IMR-90 (cell line): ENCODE data around the gene PRKCSH. TPM values are rescaled to one million over a fixed set of nuclear protein-coding genes. Genes with fewer than 3 reads are reported as not detected.

Source experiments
- ATAC-seq: fragments of 200-7000 bp; cut with Tn5 transposase; 2 replicates; pipeline ENCODE4 v1.9.1; 2020; ENCODE audit warnings: low read depth, mild to moderate bottlenecking, moderate library complexity
- BruUV-seq: library from RNA; stranded (reverse); fragments of 400-500 nt; replicated peaks from 2 replicates; lab custom pipeline; 2021; lab: Mats Ljungman, UMichigan
- CTCF ChIA-PET: fragments of 300-600 bp; formaldehyde crosslinking; extraction: SDS; loops from one replicate; lab custom pipeline; 2021; ENCODE audit warnings: antibody characterized with exemption; lab: Yijun Ruan, JAX
- POLR2A ChIA-PET: fragments of 300-600 bp; sonication (Branson Sonifier 250); formaldehyde crosslinking; loops from one replicate; lab custom pipeline; 2022; ENCODE audit warnings: antibody characterized with exemption; ENCODE audit not compliant: unreplicated experiment; lab: Charles Lee
- DNase-seq: peaks from one replicate; pipeline ENCODE4 v3.0.0; 2013
- H2AFZ ChIP-seq: replicated peaks from 2 replicates; pipeline ENCODE3; 2013; ENCODE audit warnings: low read length, mild to moderate bottlenecking; ENCODE audit not compliant: poor library complexity
- H2AK5ac ChIP-seq: 2 replicates; pipeline ENCODE4 v1.6.1; 2013; ENCODE audit warnings: low read depth, low read length, inconsistent platforms
- H2AK9ac ChIP-seq: replicated peaks from 2 replicates; pipeline ENCODE3; 2013; ENCODE audit warnings: mild to moderate bottlenecking, low read depth, low read length, moderate library complexity; ENCODE audit not compliant: poor library complexity
- H2BK120ac ChIP-seq: 2 replicates; pipeline ENCODE4 v1.6.1; 2013; ENCODE audit warnings: low read depth, low read length, inconsistent platforms
- H2BK15ac ChIP-seq: 3 replicates; pipeline ENCODE4 v1.6.1; 2013; ENCODE audit warnings: low read depth, low read length, inconsistent platforms
- H2BK20ac ChIP-seq: 2 replicates; pipeline ENCODE4 v1.6.1; 2013; ENCODE audit warnings: low read depth, mild to moderate bottlenecking, inconsistent platforms, low read length, moderate library complexity
- H2BK5ac ChIP-seq: 2 replicates; pipeline ENCODE4 v1.6.1; 2013; ENCODE audit warnings: mild to moderate bottlenecking, low read depth, low read length, inconsistent platforms; ENCODE audit not compliant: poor library complexity, severe bottlenecking
- H3K14ac ChIP-seq: replicated peaks from 2 replicates; pipeline ENCODE4 v1.6.1; 2013; ENCODE audit warnings: low read depth, low read length, inconsistent platforms
- H3K18ac ChIP-seq: 2 replicates; pipeline ENCODE4 v1.6.1; 2013; ENCODE audit warnings: low read depth, low read length, control low read depth
- H3K23ac ChIP-seq: 2 replicates; pipeline ENCODE4 v1.6.1; 2013; ENCODE audit warnings: low read depth, low read length, inconsistent platforms
- H3K27ac ChIP-seq: 2 replicates; pipeline ENCODE4 v1.5.1; 2013; ENCODE audit warnings: mild to moderate bottlenecking, control low read depth, low read length; ENCODE audit not compliant: insufficient read depth
- H3K27me3 ChIP-seq: 2 replicates; pipeline ENCODE4 v1.6.1; 2013; ENCODE audit warnings: low read length; ENCODE audit not compliant: control insufficient read depth, insufficient read depth
- H3K36me3 ChIP-seq: 2 replicates; pipeline ENCODE4 v1.6.1; 2013; ENCODE audit warnings: low read length, mixed read lengths; ENCODE audit not compliant: control insufficient read depth, insufficient read depth
- H3K4ac ChIP-seq: 2 replicates; pipeline ENCODE4 v1.6.1; 2013; ENCODE audit warnings: low read depth, low read length, inconsistent platforms
- H3K4me1 ChIP-seq: 2 replicates; pipeline ENCODE4 v1.6.1; 2013; ENCODE audit warnings: low read length, mixed read lengths; ENCODE audit not compliant: control insufficient read depth, insufficient read depth
- H3K4me2 ChIP-seq: 2 replicates; pipeline ENCODE4 v1.6.1; 2013; ENCODE audit warnings: low read depth, mild to moderate bottlenecking, control low read depth, low read length, moderate library complexity
- H3K4me3 ChIP-seq: 2 replicates; pipeline ENCODE4 v1.5.1; 2013; ENCODE audit warnings: low read depth, mild to moderate bottlenecking, control low read depth, low read length, moderate library complexity; ENCODE audit not compliant: insufficient read depth
- H3K56ac ChIP-seq: 2 replicates; pipeline ENCODE4 v1.6.1; 2013; ENCODE audit warnings: low read length, inconsistent platforms; ENCODE audit not compliant: insufficient read depth; ENCODE audit errors: extremely low read depth
- H3K79me1 ChIP-seq, 2 experiments: 2 replicates each; pipeline ENCODE4 v1.6.1; 2013; ENCODE audit warnings: low read length in 2 of 2, inconsistent platforms in 1 of 2, low read depth in 1 of 2
- H3K9ac ChIP-seq: 2 replicates; pipeline ENCODE4 v1.6.1; 2013; ENCODE audit warnings: low read depth, low read length, control low read depth
- H3K9me1 ChIP-seq: 2 replicates; pipeline ENCODE4 v1.6.1; 2013; ENCODE audit warnings: low read length, inconsistent platforms; ENCODE audit not compliant: insufficient read depth
- H3K9me3 ChIP-seq: 2 replicates; pipeline ENCODE4 v1.6.1; 2013; ENCODE audit warnings: low read length; ENCODE audit not compliant: control insufficient read depth, insufficient read depth
- H4K20me1 ChIP-seq: 2 replicates; pipeline ENCODE4 v1.6.1; 2013; ENCODE audit warnings: low read length, inconsistent platforms; ENCODE audit not compliant: insufficient read depth
- H4K5ac ChIP-seq: 2 replicates; pipeline ENCODE4 v1.6.1; 2013; ENCODE audit warnings: mild to moderate bottlenecking, low read depth, low read length, control low read depth
- H4K8ac ChIP-seq, 2 experiments: 2 replicates each; pipeline ENCODE4 v1.6.1; 2013; ENCODE audit warnings: low read depth in 2 of 2, low read length in 2 of 2, control low read depth in 1 of 2, inconsistent platforms in 1 of 2
- H4K91ac ChIP-seq: 2 replicates; pipeline ENCODE4 v1.6.1; 2013; ENCODE audit warnings: low read depth, low read length, inconsistent platforms; ENCODE audit not compliant: insufficient read depth
- BHLHE40 ChIP-seq: fragments of 150-350 bp; IDR thresholded peaks from 2 replicates; pipeline ENCODE4 v1.6.1; 2016; ENCODE audit warnings: mild to moderate bottlenecking, low read depth, low read length
- CEBPB ChIP-seq: IDR thresholded peaks from 2 replicates; pipeline ENCODE4 v1.6.1; 2012; ENCODE audit warnings: low read depth, low read length, improper control_type of control experiment
- CHD1 ChIP-seq: IDR thresholded peaks from 2 replicates; pipeline ENCODE4 v1.6.1; 2012; ENCODE audit warnings: low read depth, low read length, improper control_type of control experiment
- FOS ChIP-seq: fragments of 150-350 bp; IDR thresholded peaks from 2 replicates; pipeline ENCODE4 v1.6.1; 2016; ENCODE audit warnings: low read depth, low read length
- MAFK ChIP-seq: IDR thresholded peaks from 2 replicates; pipeline ENCODE4 v1.6.1; 2012; ENCODE audit warnings: low read depth, low read length, improper control_type of control experiment
- MAZ ChIP-seq: IDR thresholded peaks from 2 replicates; pipeline ENCODE4 v1.6.1; 2012; ENCODE audit warnings: low read depth, mild to moderate bottlenecking, low read length, improper control_type of control experiment, moderate library complexity, borderline replicate concordance
- MXI1 ChIP-seq: IDR thresholded peaks from 2 replicates; pipeline ENCODE4 v1.6.1; 2012; ENCODE audit warnings: low read depth, mild to moderate bottlenecking, low read length, moderate library complexity, borderline replicate concordance
- NFE2L2 ChIP-seq: fragments of 150-350 bp; IDR thresholded peaks from 2 replicates; pipeline ENCODE4 v1.6.1; 2016; ENCODE audit warnings: low read depth, mild to moderate bottlenecking, low read length
- POLR2A ChIP-seq: IDR thresholded peaks from 2 replicates; pipeline ENCODE4 v1.6.1; 2012; ENCODE audit warnings: mild to moderate bottlenecking, low read depth, low read length
- RAD21 ChIP-seq: IDR thresholded peaks from 2 replicates; pipeline ENCODE4 v1.6.1; 2012; ENCODE audit warnings: low read length, improper control_type of control experiment
- RFX5 ChIP-seq: IDR thresholded peaks from 2 replicates; pipeline ENCODE4 v1.8.0; 2012; ENCODE audit warnings: low read depth, mild to moderate bottlenecking, low read length, moderate library complexity
- SMC3 ChIP-seq: fragments of 150-350 bp; IDR thresholded peaks from 2 replicates; pipeline ENCODE4 v1.6.1; 2016; ENCODE audit warnings: low read depth, mild to moderate bottlenecking, antibody characterized with exemption, low read length, moderate library complexity
- WGBS, 2 experiments: methylation state at CpG; one replicate each; pipeline versions ENCODE4 v1.1.5 to v1.1.7; 2013; ENCODE audit warnings: missing lambda C conversion rate in 2 of 2; ENCODE audit not compliant: insufficient read length in 1 of 2; ENCODE audit errors: extremely low coverage in 2 of 2; 5-methylcytosine and 5-hydroxymethylcytosine counted together
- dilution Hi-C: fragments of 300-500 bp; cut with HindIII; formaldehyde crosslinking; loops from one replicate; pipeline ENCODE4 v1.14.3; 2018; ENCODE audit warnings: low sequenced_read_pairs; ENCODE audit not compliant: unreplicated experiment
- in situ Hi-C: fragments of 300-500 bp; cut with MboI; formaldehyde crosslinking; loops from 3 replicates; pipeline ENCODE4 v1.14.3; 2019; ENCODE audit warnings: low sequenced_read_pairs, inconsistent platforms, mixed read lengths
- intact Hi-C: fragments of 100-400 bp; cut with micrococcal nuclease; formaldehyde crosslinking; loops from 2 replicates; pipeline ENCODE4 v1.10.0; 2022
- polyA plus RNA-seq, 3 experiments: library from polyadenylated mRNA; depleted of rRNA; stranded (reverse); fragments of >200 nt; gene quantifications; 2 replicates each; pipeline ENCODE4 v1.2.3, GENCODE V29; 2012; ENCODE audit warnings: low replicate concordance in 1 of 3
- total RNA-seq: library from RNA; depleted of rRNA; stranded (reverse); fragments of >200 nt; gene quantifications from 2 replicates; pipeline ENCODE4 v1.2.3, GENCODE V29; 2012
- TF ChIP-seq, protein P1 (sequence below): fragments of 150-350 bp; IDR thresholded peaks from 2 replicates; pipeline ENCODE4 v1.6.1; 2017; ENCODE audit warnings: mild to moderate bottlenecking, antibody characterized with exemption, low read length, low read depth
- TF ChIP-seq, protein P2 (sequence below): fragments of 150-350 bp; IDR thresholded peaks from 2 replicates; pipeline ENCODE4 v1.6.1; 2016; ENCODE audit warnings: low read depth, mild to moderate bottlenecking, low read length, moderate library complexity, borderline replicate concordance
- TF ChIP-seq, protein P3 (sequence below): conservative IDR thresholded peaks from 2 replicates; pipeline ENCODE4 v1.5.1; 2012; ENCODE audit warnings: mild to moderate bottlenecking, low read depth, low read length, improper control_type of control experiment

Gene PRKCSH
- total and polyA plus RNA-seq, 2 of the 4 experiments (the other 2 are of a cell fraction): 36.0 to 252 TPM

DNA sequence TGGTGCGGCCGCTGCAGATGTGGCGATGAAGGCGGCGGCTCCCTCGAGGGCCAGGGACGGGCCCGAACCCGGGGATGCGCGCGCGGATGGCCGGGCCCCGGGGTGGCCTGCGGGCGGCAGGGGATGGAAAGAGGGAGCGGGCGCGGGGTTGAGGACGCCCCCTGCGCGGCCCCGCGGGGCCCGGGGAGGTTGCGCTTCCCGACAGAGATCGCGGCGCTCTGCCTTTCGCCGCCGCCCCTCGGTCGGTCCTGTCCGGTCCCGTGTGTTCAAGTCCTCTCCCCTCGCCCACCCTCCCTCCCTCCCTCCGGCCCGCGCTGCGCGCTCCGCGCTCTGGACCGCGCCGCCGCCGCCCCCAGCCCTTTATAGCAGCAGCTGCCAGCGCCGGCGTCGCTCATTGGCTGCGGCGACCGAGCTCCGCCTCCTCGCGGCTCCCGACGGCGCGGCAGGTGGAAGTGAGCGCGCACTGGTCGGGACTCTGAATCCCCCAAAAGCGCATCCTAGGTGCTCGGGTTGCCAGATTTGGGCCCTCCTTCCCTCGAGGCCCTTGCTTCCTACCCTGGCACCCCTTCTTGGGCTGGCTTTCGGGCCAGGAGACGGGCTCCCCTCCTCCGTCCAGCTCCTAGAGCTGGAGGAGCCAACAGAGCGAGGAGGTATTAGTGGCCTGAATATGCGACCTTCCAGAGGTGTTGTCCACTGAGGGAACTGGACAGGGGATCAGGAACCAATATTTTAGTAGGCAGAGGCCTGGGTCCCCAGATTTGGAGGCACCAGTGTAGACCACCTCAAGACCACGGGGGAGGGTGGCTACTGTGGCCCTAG is 45.5 kb downstream of the PRKCSH start, which contains the start of gene ELAVL3:
Gene ELAVL3 (minus strand): TSS at position 332 of the 819 bp plus-strand sequence. CDS start 438 bp downstream, outside the sequence.
- peak within 1 kb of the TSS; percentile 81 for H2AFZ ChIP-seq
- intact Hi-C loops: loop anchor here (5.0 kb wide), 1 partner anchor 344 kb away; no protein-coding TSS in a partner anchor
- H4K91ac ChIP-seq: no peak within 1 kb of the TSS
- WGBS, 2 experiments: 13% methylated on average over 33 of the region's 77 CpGs; no CpG with 5 or more reads in 1 of the 2 experiments
- peaks cover 2% of the 10 kb centered on the region; the same call in 1 of the 2 replicates for H3K4me1 ChIP-seq
- no peak within 1 kb of the TSS for H4K8ac ChIP-seq
- ChIA-PET CTCF (interaction anchor here (0.8 kb wide), 1 partner anchor 194 kb away, joined by 3 read pairs; no protein-coding TSS in a partner anchor), POLR2A (no interaction called here)
- ATAC-seq: no peak
- dilution Hi-C loops: no loop called here
- no peaks in the 10 kb centered on the region for H3K9me3 ChIP-seq
- H3K14ac ChIP-seq: no peak within 1 kb of the TSS
- no peak within 1 kb of the TSS for H3K56ac ChIP-seq
- no peak within 1 kb of the TSS for H2BK20ac ChIP-seq
- H3K23ac ChIP-seq: no peak within 1 kb of the TSS
- H3K4ac ChIP-seq: no peak within 1 kb of the TSS
- no peak within 1 kb of the TSS for H3K27ac ChIP-seq
- no peaks in the 10 kb centered on the region for H4K20me1 ChIP-seq
- no peak within 1 kb of the TSS for H3K18ac ChIP-seq
- no peak within 1 kb of the TSS for H3K9ac ChIP-seq
- DNase-seq: no peak
- no peaks in the 10 kb centered on the region for H3K79me1 ChIP-seq
- H2AK5ac ChIP-seq: no peak within 1 kb of the TSS
- no peak within 1 kb of the TSS; the same call in 1 of the 2 replicates for H3K4me3 ChIP-seq
- H3K27me3 ChIP-seq: peaks cover 48% of the 10 kb centered on the region
- no peak within 1 kb of the TSS for H4K5ac ChIP-seq
- no peak within 1 kb of the TSS for H2BK120ac ChIP-seq
- H2AK9ac ChIP-seq: peak within 1 kb of the TSS; percentile 61
- in situ Hi-C loops: no loop called here
- 0 out of 2 replicates have a peak, but pooled peaks cover 2% of the 10 kb centered on the region for H3K36me3 ChIP-seq
- H2BK5ac ChIP-seq: no peak within 1 kb of the TSS
- H2BK15ac ChIP-seq: no peak within 1 kb of the TSS
- peak within 1 kb of the TSS; percentile 43 for H3K4me2 ChIP-seq
- H3K9me1 ChIP-seq: no peaks in the 10 kb centered on the region
- no TSS peak for BruUV-seq
- no peak for TF ChIP-seq CEBPB
- no peak for TF ChIP-seq POLR2A
- TF ChIP-seq RFX5: no peak
- no peak for TF ChIP-seq MXI1
- TF ChIP-seq MAFK: no peak
- TF ChIP-seq NFE2L2: no peak
- no peak for TF ChIP-seq BHLHE40
- TF ChIP-seq, protein P1, sequence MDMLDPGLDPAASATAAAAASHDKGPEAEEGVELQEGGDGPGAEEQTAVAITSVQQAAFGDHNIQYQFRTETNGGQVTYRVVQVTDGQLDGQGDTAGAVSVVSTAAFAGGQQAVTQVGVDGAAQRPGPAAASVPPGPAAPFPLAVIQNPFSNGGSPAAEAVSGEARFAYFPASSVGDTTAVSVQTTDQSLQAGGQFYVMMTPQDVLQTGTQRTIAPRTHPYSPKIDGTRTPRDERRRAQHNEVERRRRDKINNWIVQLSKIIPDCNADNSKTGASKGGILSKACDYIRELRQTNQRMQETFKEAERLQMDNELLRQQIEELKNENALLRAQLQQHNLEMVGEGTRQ: no peak
- TF ChIP-seq, protein P2, sequence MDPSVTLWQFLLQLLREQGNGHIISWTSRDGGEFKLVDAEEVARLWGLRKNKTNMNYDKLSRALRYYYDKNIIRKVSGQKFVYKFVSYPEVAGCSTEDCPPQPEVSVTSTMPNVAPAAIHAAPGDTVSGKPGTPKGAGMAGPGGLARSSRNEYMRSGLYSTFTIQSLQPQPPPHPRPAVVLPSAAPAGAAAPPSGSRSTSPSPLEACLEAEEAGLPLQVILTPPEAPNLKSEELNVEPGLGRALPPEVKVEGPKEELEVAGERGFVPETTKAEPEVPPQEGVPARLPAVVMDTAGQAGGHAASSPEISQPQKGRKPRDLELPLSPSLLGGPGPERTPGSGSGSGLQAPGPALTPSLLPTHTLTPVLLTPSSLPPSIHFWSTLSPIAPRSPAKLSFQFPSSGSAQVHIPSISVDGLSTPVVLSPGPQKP: no peak
- no peak for TF ChIP-seq RAD21
- no peak for TF ChIP-seq CHD1
- no peak for TF ChIP-seq MAZ
- TF ChIP-seq SMC3: no peak
- no peak for TF ChIP-seq FOS
- TF ChIP-seq, protein P3, sequence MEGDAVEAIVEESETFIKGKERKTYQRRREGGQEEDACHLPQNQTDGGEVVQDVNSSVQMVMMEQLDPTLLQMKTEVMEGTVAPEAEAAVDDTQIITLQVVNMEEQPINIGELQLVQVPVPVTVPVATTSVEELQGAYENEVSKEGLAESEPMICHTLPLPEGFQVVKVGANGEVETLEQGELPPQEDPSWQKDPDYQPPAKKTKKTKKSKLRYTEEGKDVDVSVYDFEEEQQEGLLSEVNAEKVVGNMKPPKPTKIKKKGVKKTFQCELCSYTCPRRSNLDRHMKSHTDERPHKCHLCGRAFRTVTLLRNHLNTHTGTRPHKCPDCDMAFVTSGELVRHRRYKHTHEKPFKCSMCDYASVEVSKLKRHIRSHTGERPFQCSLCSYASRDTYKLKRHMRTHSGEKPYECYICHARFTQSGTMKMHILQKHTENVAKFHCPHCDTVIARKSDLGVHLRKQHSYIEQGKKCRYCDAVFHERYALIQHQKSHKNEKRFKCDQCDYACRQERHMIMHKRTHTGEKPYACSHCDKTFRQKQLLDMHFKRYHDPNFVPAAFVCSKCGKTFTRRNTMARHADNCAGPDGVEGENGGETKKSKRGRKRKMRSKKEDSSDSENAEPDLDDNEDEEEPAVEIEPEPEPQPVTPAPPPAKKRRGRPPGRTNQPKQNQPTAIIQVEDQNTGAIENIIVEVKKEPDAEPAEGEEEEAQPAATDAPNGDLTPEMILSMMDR: no peak
